Measurements from ENCODE around the gene NAB2.

Gene NAB2

DNA sequence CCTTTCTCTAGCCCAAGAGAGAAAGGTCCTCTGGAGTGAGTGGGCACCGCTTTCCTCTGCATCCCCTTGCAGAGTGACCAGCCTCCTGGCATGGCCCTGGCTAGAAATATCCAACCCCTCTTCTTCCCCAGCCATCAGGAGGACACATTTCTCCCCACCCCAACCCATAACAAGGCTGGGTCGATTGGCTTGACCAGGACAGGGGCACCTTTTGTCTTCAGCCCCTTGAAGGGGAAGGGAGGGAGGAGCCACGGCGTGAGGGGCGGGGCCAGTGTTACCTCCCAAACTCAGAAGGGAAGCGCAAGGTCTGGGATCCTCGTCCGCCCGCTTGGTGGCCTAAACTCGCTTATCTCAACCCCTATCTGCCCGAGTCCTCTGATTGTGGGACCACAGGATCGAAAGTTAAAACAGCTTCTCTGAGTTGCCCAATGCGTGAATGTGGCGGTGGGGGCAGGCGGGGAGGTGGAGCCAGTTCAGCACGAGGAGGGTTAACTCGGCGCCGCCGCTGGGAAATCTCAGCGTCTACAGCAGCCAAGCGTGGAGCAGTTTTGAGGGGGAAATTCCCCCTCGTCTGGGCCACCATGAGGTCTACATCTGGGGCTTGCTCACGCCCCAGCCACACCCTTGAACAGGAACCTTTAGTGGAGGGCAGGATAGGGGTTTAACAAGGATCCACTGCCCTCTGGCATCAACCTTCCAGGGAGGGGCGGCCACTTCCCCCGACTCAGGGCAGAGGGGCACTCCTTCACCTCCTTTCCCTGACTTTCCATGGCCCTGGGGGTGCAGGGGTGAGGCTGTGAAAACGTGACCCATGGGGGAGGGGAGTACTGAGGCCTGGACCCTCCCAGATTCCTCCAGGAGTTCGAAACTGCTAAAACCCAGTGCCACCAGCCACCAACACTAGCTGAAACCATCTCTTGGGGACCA is 21.5 kb downstream of the NAB2 start:
- TF ChIP-seq ZBTB21 (tag by site-specific recombination; IDR thresholded peaks at IDR 0.05), result no peak
- peak; percentile 35; the same call in 1 of the 2 replicates for TF ChIP-seq KLF1 (tag by site-specific recombination; IDR thresholded peaks at IDR 0.05)
- TF ChIP-seq, protein P1, sequence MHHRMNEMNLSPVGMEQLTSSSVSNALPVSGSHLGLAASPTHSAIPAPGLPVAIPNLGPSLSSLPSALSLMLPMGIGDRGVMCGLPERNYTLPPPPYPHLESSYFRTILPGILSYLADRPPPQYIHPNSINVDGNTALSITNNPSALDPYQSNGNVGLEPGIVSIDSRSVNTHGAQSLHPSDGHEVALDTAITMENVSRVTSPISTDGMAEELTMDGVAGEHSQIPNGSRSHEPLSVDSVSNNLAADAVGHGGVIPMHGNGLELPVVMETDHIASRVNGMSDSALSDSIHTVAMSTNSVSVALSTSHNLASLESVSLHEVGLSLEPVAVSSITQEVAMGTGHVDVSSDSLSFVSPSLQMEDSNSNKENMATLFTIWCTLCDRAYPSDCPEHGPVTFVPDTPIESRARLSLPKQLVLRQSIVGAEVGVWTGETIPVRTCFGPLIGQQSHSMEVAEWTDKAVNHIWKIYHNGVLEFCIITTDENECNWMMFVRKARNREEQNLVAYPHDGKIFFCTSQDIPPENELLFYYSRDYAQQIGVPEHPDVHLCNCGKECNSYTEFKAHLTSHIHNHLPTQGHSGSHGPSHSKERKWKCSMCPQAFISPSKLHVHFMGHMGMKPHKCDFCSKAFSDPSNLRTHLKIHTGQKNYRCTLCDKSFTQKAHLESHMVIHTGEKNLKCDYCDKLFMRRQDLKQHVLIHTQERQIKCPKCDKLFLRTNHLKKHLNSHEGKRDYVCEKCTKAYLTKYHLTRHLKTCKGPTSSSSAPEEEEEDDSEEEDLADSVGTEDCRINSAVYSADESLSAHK (tag by site-specific recombination; IDR thresholded peaks at IDR 0.05), result peak; percentile 63
- ChIA-PET CTCF (interaction anchor here (0.6 to 6.4 kb wide), 22 partner anchors 9 to 518 kb away, joined by 3 to 135 read pairs (median 12); partner anchors contain the start of genes MYO1A and ZBTB39), POLR2A (interaction anchor here (0.8 to 2.5 kb wide), 8 partner anchors 7 to 465 kb away, joined by 3 to 47 read pairs (median 17); partner anchors contain the start of genes LRP1, NAB2 and NEMP1)
- Histone ChIP-seq H3K9me3 (ENCODE audit: control insufficient read depth, insufficient read depth, low read depth, low read length) (no peaks in the 10 kb centered on the region), H3K27ac (ENCODE audit: extremely low read depth, low read depth, low read length) (no peak overlapping the region; the same call in 1 of the 2 replicates), H3K4me3 (ENCODE audit: low read depth, low read length) (peak overlapping the region; percentile 15), H3K4me1 (ENCODE audit: control insufficient read depth, insufficient read depth, low read length) (0 out of 2 replicates have a peak, but pooled peaks cover 3% of the 10 kb centered on the region), H3K36me3 (ENCODE audit: control insufficient read depth in 2 of 2, insufficient read depth in 1 of 2, low read length in 2 of 2) (peaks cover 0 to 13% of the 10 kb centered on the region in 2 experiments; a peak in 1 of 3 replicates)

GRCh38 chr12:57111031-57111734 is 22.3 kb downstream of the NAB2 start, which contains the start of gene STAT6:
Gene STAT6 (minus strand): TSS chr12:57111362. CDS start chr12:57108278, 3,084 bp downstream.
- Histone ChIP-seq H3K27ac (ENCODE audit: extremely low read depth, low read depth, low read length) (peak within 1 kb of the TSS; percentile 67), H3K4me3 (ENCODE audit: low read depth, low read length) (peak within 1 kb of the TSS; percentile 40), H3K9me3 (ENCODE audit: control insufficient read depth, insufficient read depth, low read depth, low read length) (no peaks in the 10 kb centered on the region), H3K36me3 (ENCODE audit: control insufficient read depth in 2 of 2, insufficient read depth in 1 of 2, low read length in 2 of 2) (peaks cover 0 to 8% of the 10 kb centered on the region in 2 experiments; a peak in 1 of 3 replicates), H3K4me1 (ENCODE audit: control insufficient read depth, insufficient read depth, low read length) (0 out of 2 replicates have a peak, but pooled peaks cover 3% of the 10 kb centered on the region)
- POLR2A ChIA-PET, result interaction anchor here (0.5 to 2.5 kb wide), 19 partner anchors 8 to 466 kb away, joined by 3 to 47 read pairs (median 6); partner anchors contain the start of genes LRP1, NAB2 and NEMP1
- CTCF ChIA-PET, result interaction anchor here (0.6 to 6.4 kb wide), 54 partner anchors 10 to 597 kb away, joined by 3 to 135 read pairs (median 6); partner anchors contain the start of genes LRP1, MYO1A, NAB2 and NACA
- TF ChIP-seq SP3 (tag by site-specific recombination; IDR thresholded peaks at IDR 0.05) (no peak), KLF17 (tag by site-specific recombination; IDR thresholded peaks at IDR 0.05) (peak; percentile 64; the same call in 1 of the 2 replicates), ZNF366 (tag by site-specific recombination; conservative IDR thresholded peaks at IDR 0.05) (peak; percentile 48), ZSCAN23 (tag by site-specific recombination; IDR thresholded peaks at IDR 0.05) (peak; percentile 38; the same call in 1 of the 2 replicates), EGR2 (tag by site-specific recombination; IDR thresholded peaks at IDR 0.05; ENCODE audit: low read depth) (peak; percentile 33; the same call in 1 of the 2 replicates), ZFHX2 (tag by site-specific recombination; conservative IDR thresholded peaks at IDR 0.05) (peak; percentile 50; the same call in 1 of the 2 replicates), ZNF239 (tag by site-specific recombination; IDR thresholded peaks at IDR 0.05) (0 out of 2 replicates have a peak, but pooled peaks have one; percentile 16), RBAK (tag by site-specific recombination; IDR thresholded peaks at IDR 0.05) (peak; percentile 24; the same call in 1 of the 2 replicates), WT1 (tag by site-specific recombination; IDR thresholded peaks at IDR 0.05) (peak; percentile 21; the same call in 1 of the 2 replicates), ZNF423 (tag by site-specific recombination; IDR thresholded peaks at IDR 0.05) (peak; percentile 67; the same call in 1 of the 2 replicates), PRDM1 (tag by site-specific recombination; IDR thresholded peaks at IDR 0.05) (peak; percentile 79)
- TF ChIP-seq, protein P2, sequence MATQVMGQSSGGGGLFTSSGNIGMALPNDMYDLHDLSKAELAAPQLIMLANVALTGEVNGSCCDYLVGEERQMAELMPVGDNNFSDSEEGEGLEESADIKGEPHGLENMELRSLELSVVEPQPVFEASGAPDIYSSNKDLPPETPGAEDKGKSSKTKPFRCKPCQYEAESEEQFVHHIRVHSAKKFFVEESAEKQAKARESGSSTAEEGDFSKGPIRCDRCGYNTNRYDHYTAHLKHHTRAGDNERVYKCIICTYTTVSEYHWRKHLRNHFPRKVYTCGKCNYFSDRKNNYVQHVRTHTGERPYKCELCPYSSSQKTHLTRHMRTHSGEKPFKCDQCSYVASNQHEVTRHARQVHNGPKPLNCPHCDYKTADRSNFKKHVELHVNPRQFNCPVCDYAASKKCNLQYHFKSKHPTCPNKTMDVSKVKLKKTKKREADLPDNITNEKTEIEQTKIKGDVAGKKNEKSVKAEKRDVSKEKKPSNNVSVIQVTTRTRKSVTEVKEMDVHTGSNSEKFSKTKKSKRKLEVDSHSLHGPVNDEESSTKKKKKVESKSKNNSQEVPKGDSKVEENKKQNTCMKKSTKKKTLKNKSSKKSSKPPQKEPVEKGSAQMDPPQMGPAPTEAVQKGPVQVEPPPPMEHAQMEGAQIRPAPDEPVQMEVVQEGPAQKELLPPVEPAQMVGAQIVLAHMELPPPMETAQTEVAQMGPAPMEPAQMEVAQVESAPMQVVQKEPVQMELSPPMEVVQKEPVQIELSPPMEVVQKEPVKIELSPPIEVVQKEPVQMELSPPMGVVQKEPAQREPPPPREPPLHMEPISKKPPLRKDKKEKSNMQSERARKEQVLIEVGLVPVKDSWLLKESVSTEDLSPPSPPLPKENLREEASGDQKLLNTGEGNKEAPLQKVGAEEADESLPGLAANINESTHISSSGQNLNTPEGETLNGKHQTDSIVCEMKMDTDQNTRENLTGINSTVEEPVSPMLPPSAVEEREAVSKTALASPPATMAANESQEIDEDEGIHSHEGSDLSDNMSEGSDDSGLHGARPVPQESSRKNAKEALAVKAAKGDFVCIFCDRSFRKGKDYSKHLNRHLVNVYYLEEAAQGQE (tag by site-specific recombination; IDR thresholded peaks at IDR 0.05), result peak; percentile 93
- TF ChIP-seq, protein P3, sequence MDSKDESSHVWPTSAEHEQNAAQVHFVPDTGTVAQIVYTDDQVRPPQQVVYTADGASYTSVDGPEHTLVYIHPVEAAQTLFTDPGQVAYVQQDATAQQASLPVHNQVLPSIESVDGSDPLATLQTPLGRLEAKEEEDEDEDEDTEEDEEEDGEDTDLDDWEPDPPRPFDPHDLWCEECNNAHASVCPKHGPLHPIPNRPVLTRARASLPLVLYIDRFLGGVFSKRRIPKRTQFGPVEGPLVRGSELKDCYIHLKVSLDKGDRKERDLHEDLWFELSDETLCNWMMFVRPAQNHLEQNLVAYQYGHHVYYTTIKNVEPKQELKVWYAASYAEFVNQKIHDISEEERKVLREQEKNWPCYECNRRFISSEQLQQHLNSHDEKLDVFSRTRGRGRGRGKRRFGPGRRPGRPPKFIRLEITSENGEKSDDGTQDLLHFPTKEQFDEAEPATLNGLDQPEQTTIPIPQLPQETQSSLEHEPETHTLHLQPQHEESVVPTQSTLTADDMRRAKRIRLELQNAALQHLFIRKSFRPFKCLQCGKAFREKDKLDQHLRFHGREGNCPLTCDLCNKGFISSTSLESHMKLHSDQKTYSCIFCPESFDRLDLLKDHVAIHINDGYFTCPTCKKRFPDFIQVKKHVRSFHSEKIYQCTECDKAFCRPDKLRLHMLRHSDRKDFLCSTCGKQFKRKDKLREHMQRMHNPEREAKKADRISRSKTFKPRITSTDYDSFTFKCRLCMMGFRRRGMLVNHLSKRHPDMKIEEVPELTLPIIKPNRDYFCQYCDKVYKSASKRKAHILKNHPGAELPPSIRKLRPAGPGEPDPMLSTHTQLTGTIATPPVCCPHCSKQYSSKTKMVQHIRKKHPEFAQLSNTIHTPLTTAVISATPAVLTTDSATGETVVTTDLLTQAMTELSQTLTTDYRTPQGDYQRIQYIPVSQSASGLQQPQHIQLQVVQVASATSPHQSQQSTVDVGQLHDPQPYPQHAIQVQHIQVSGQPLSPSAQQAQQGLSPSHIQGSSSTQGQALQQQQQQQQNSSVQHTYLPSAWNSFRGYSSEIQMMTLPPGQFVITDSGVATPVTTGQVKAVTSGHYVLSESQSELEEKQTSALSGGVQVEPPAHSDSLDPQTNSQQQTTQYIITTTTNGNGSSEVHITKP (tag by site-specific recombination; IDR thresholded peaks at IDR 0.05), result 0 out of 2 replicates have a peak, but pooled peaks have one; percentile 16
- TF ChIP-seq, protein P4, sequence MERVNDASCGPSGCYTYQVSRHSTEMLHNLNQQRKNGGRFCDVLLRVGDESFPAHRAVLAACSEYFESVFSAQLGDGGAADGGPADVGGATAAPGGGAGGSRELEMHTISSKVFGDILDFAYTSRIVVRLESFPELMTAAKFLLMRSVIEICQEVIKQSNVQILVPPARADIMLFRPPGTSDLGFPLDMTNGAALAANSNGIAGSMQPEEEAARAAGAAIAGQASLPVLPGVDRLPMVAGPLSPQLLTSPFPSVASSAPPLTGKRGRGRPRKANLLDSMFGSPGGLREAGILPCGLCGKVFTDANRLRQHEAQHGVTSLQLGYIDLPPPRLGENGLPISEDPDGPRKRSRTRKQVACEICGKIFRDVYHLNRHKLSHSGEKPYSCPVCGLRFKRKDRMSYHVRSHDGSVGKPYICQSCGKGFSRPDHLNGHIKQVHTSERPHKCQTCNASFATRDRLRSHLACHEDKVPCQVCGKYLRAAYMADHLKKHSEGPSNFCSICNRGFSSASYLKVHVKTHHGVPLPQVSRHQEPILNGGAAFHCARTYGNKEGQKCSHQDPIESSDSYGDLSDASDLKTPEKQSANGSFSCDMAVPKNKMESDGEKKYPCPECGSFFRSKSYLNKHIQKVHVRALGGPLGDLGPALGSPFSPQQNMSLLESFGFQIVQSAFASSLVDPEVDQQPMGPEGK (tag by site-specific recombination; IDR thresholded peaks at IDR 0.05), result peak; percentile 55
